Posterior cingulate gyrus (tissue), 11 donors: Measurements from ENCODE around the gene DOK7.

Source experiments
- DNase-seq, 10 donors: peaks; one replicate each; pipeline versions ENCODE4 v3.0.0 to v3.0.0-alpha.2; 2020 to 2021; ENCODE audit warnings: mixed read lengths in 3 of 10
- intact Hi-C: fragments of 100-400 bp; cut with DNase I; formaldehyde crosslinking; loops from one replicate; pipeline ENCODE4 v1.15.1; 2023

The DOK7 gene

GRCh38 chr4:3462790-3463415 lies at the start of gene DOK7:
DOK7 (plus strand) TSS chr4:3463306; CDS start chr4:3463376, 70 bp downstream.
- DNase-seq: peak in 2 of 10 donors; percentile 55 to 72
- intact Hi-C loops: no loop called here

- intact Hi-C loops: no loop called here
- peak in 5 of 10 donors; percentile 8 to 87 (median 72) for DNase-seq
Measured at GRCh38 chr4:3413675-3414420, 49.3 kb upstream of the DOK7 start.

- intact Hi-C loops: no loop called here
Measured at GRCh38 chr4:3414421-3415279, 48.5 kb upstream of the DOK7 start.

GRCh38 chr4:3415471-3416141 lies 47.5 kb upstream of the DOK7 start:
- peak in 5 of 10 donors; percentile 11 to 81 (median 73) for DNase-seq
- intact Hi-C loops: no loop called here

More at GRCh38 chr4:3414421-3415279, 48.5 kb upstream of the DOK7 start:
- peak in 6 of 10 donors; percentile 6 to 84 (median 36) for DNase-seq

GRCh38 chr4:3416270-3416669 lies 46.8 kb upstream of the DOK7 start:
- intact Hi-C loops: no loop called here
- peak in 3 of 10 donors; percentile 5 to 57 (median 52) for DNase-seq

GRCh38 chr4:3416821-3417221 lies 46.3 kb upstream of the DOK7 start:
- intact Hi-C loops: no loop called here
- peak in 5 of 10 donors; percentile 5 to 84 (median 47) for DNase-seq

- intact Hi-C loops: no loop called here
- peak in 4 of 10 donors; percentile 2 to 47 (median 45) for DNase-seq
Measured at GRCh38 chr4:3417448-3417847, 45.7 kb upstream of the DOK7 start.

- peak in 5 of 10 donors; percentile 5 to 75 (median 47) for DNase-seq
- intact Hi-C loops: no loop called here
Measured at GRCh38 chr4:3418029-3418762, 44.9 kb upstream of the DOK7 start.

- peak in 5 of 10 donors; percentile 8 to 64 (median 52) for DNase-seq
- intact Hi-C loops: no loop called here
Measured at GRCh38 chr4:3419836-3420605, 43.1 kb upstream of the DOK7 start.

- intact Hi-C loops: no loop called here
- DNase-seq: peak in 4 of 10 donors; percentile 5 to 68 (median 40)
Measured at GRCh38 chr4:3420606-3420955, 42.5 kb upstream of the DOK7 start.

- DNase-seq: peak in 4 of 10 donors; percentile 60 to 89 (median 88)
- intact Hi-C loops: no loop called here
Measured at GRCh38 chr4:3420956-3421355, 42.1 kb upstream of the DOK7 start.

- peak in 4 of 10 donors; percentile 22 to 82 (median 72) for DNase-seq
Measured at GRCh38 chr4:3421470-3421869, 41.6 kb upstream of the DOK7 start.

GRCh38 chr4:3422241-3422801 lies 40.8 kb upstream of the DOK7 start:
- intact Hi-C loops: no loop called here
- DNase-seq: peak in 3 of 10 donors; percentile 70 to 85 (median 76)

More at GRCh38 chr4:3421470-3421869, 41.6 kb upstream of the DOK7 start:
- intact Hi-C loops: no loop called here

GRCh38 chr4:3422808-3423297 lies 40.3 kb upstream of the DOK7 start:
- intact Hi-C loops: no loop called here
- peak in 2 of 10 donors; percentile 46 to 51 for DNase-seq

- DNase-seq: peak in 2 of 10 donors; percentile 37 to 74
- intact Hi-C loops: no loop called here
Measured at GRCh38 chr4:3423406-3423805, 39.7 kb upstream of the DOK7 start.

GRCh38 chr4:3423952-3424351 lies 39.2 kb upstream of the DOK7 start:
- intact Hi-C loops: no loop called here
- no peak for DNase-seq

GRCh38 chr4:3424522-3425095 lies 38.5 kb upstream of the DOK7 start:
- intact Hi-C loops: no loop called here
- no peak for DNase-seq
